Mammary epithelial cell (primary cell): Measurements from ENCODE around the gene ANXA5.

ENCODE experiments used
- EZH2 ChIP-seq: IDR thresholded peaks from 2 replicates; pipeline ENCODE4 v1.6.1; 2012; ENCODE audit warnings: low read length, inconsistent platforms, borderline replicate concordance
- TF ChIP-seq, protein P1 (sequence below), 2 donors: IDR thresholded peaks in 1 of 2; conservative IDR thresholded peaks in 1 of 2; 2 replicates each; pipeline ENCODE4 v1.5.1; 2011 to 2012; ENCODE audit warnings: inconsistent platforms in 2 of 2, low read length in 2 of 2, mild to moderate bottlenecking in 2 of 2, control low read depth in 1 of 2, low read depth in 1 of 2; ENCODE audit not compliant: insufficient read depth in 1 of 2; ENCODE audit errors: extremely low read depth in 1 of 2

DNA sequence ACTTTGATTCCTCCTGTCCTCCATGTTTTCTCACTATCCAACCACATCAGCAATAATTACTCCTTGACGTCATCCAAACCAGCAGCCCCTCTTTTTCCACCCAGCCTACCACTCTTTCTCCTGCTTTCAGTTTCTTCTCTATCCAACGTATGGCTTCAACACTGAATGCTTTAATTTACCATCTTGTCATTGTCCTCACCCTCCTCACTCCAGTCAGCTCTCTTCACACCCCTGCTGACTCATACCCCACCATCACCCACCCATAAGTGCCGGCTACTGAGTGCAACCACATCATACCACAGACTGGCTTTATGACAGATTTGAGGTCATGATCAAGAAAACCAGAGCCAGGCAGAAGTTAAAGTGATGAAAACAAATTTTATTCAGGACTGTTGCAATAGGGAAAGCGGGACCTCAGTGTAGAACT lies 9.8 kb upstream of the ANXA5 start:
- TF ChIP-seq, protein P1, sequence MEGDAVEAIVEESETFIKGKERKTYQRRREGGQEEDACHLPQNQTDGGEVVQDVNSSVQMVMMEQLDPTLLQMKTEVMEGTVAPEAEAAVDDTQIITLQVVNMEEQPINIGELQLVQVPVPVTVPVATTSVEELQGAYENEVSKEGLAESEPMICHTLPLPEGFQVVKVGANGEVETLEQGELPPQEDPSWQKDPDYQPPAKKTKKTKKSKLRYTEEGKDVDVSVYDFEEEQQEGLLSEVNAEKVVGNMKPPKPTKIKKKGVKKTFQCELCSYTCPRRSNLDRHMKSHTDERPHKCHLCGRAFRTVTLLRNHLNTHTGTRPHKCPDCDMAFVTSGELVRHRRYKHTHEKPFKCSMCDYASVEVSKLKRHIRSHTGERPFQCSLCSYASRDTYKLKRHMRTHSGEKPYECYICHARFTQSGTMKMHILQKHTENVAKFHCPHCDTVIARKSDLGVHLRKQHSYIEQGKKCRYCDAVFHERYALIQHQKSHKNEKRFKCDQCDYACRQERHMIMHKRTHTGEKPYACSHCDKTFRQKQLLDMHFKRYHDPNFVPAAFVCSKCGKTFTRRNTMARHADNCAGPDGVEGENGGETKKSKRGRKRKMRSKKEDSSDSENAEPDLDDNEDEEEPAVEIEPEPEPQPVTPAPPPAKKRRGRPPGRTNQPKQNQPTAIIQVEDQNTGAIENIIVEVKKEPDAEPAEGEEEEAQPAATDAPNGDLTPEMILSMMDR (conservative IDR thresholded peaks at IDR 0.05 in 1 of 2, IDR thresholded peaks at IDR 0.05 in 1 of 2; ENCODE audit: extremely low read depth in 1 of 2, insufficient read depth in 1 of 2, low read depth in 1 of 2, low read length in 2 of 2) = no peak
- no peak for TF ChIP-seq EZH2
